ENCODE measurements around the gene COL26A1. TPM values are rescaled to one million over a fixed set of nuclear protein-coding genes. Genes with fewer than 3 reads are reported as not detected.
"Not testable (repeated sequence)": the region's sequence is repeated elsewhere in the genome, so short reads cannot be mapped to it uniquely, and the experiment has no call there.

The COL26A1 gene
- total RNA-seq, 1 donor from 2014 or later = 0.58 TPM

- Histone ChIP-seq H3K36me3 (no peaks in the 10 kb centered on the region), H3K4me1 (no peaks in the 10 kb centered on the region), H3K4me3 (no peak overlapping the region), H3K27me3 (no peaks in the 10 kb centered on the region), H3K9me3 (no peaks in the 10 kb centered on the region), H3K27ac (no peak overlapping the region)
- intact Hi-C loops (cut with DNase I) = no loop called here
- no peak for ATAC-seq
- no peak for TF ChIP-seq CTCF (IDR thresholded peaks at IDR 0.05)
- DNase-seq = no peak
Observed at GRCh38 chr7:101494602-101495329, 132.1 kb downstream of the COL26A1 start.

- no peak overlapping the region for H3K4me3 ChIP-seq
- TF ChIP-seq CTCF (IDR thresholded peaks at IDR 0.05) = no peak
- ATAC-seq (no peak), DNase-seq (no peak)
- H3K36me3 ChIP-seq = no peaks in the 10 kb centered on the region
- H3K27me3 ChIP-seq = no peaks in the 10 kb centered on the region
- intact Hi-C loops (cut with DNase I) = no loop called here
- no peaks in the 10 kb centered on the region for H3K4me1 ChIP-seq
- H3K27ac ChIP-seq = no peak overlapping the region
- H3K9me3 ChIP-seq = no peaks in the 10 kb centered on the region
Observed at GRCh38 chr7:101496017-101496416, 133.3 kb downstream of the COL26A1 start.

- ATAC-seq (no peak), DNase-seq (no peak)
- no peaks in the 10 kb centered on the region for H3K36me3 ChIP-seq
- intact Hi-C loops (cut with DNase I) = no loop called here
- no peaks in the 10 kb centered on the region for H3K4me1 ChIP-seq
- no peaks in the 10 kb centered on the region for H3K9me3 ChIP-seq
- no peak overlapping the region for H3K27ac ChIP-seq
- TF ChIP-seq CTCF (IDR thresholded peaks at IDR 0.05) = no peak
- no peak overlapping the region for H3K4me3 ChIP-seq
- no peaks in the 10 kb centered on the region for H3K27me3 ChIP-seq
Observed at GRCh38 chr7:101501351-101501750, 138.7 kb downstream of the COL26A1 start.

GRCh38 chr7:101502466-101503098 is 139.9 kb downstream of the COL26A1 start:
- Histone ChIP-seq H3K9me3 (no peaks in the 10 kb centered on the region), H3K4me1 (no peaks in the 10 kb centered on the region), H3K27me3 (no peaks in the 10 kb centered on the region), H3K27ac (no peak overlapping the region), H3K36me3 (no peaks in the 10 kb centered on the region), H3K4me3 (no peak overlapping the region)
- ATAC-seq = no peak
- intact Hi-C loops (cut with DNase I) = no loop called here
- DNase-seq = no peak
- no peak for TF ChIP-seq CTCF (IDR thresholded peaks at IDR 0.05)

GRCh38 chr7:101505510-101505909 is 142.8 kb downstream of the COL26A1 start:
- H3K36me3 ChIP-seq; H3K27me3 ChIP-seq; H3K4me3 ChIP-seq; H3K27ac ChIP-seq; ATAC-seq; intact Hi-C loops (cut with DNase I); H3K9me3 ChIP-seq; DNase-seq; H3K4me1 ChIP-seq: not testable (repeated sequence)

- H3K27ac ChIP-seq = no peak overlapping the region
- no peaks in the 10 kb centered on the region for H3K9me3 ChIP-seq
- DNase-seq (no peak), ATAC-seq (no peak)
- H3K27me3 ChIP-seq = no peaks in the 10 kb centered on the region
- no peak for TF ChIP-seq CTCF (IDR thresholded peaks at IDR 0.05)
- no peaks in the 10 kb centered on the region for H3K36me3 ChIP-seq
- H3K4me1 ChIP-seq = no peaks in the 10 kb centered on the region
- intact Hi-C loops (cut with DNase I) = no loop called here
- no peak overlapping the region for H3K4me3 ChIP-seq
Observed at GRCh38 chr7:101506531-101506930, 143.9 kb downstream of the COL26A1 start.
